Mammary epithelial cell (primary cell): ENCODE results near the gene PLXNA2.

Source experiments
- EZH2 ChIP-seq: IDR thresholded peaks from 2 replicates; pipeline ENCODE4 v1.6.1; 2012; ENCODE audit warnings: low read length, inconsistent platforms, borderline replicate concordance
- TF ChIP-seq, protein P1 (sequence below), 2 donors: IDR thresholded peaks in 1 of 2; conservative IDR thresholded peaks in 1 of 2; 2 replicates each; pipeline ENCODE4 v1.5.1; 2011 to 2012; ENCODE audit warnings: inconsistent platforms in 2 of 2, low read length in 2 of 2, mild to moderate bottlenecking in 2 of 2, control low read depth in 1 of 2, low read depth in 1 of 2; ENCODE audit not compliant: insufficient read depth in 1 of 2; ENCODE audit errors: extremely low read depth in 1 of 2

- TF ChIP-seq, protein P1, sequence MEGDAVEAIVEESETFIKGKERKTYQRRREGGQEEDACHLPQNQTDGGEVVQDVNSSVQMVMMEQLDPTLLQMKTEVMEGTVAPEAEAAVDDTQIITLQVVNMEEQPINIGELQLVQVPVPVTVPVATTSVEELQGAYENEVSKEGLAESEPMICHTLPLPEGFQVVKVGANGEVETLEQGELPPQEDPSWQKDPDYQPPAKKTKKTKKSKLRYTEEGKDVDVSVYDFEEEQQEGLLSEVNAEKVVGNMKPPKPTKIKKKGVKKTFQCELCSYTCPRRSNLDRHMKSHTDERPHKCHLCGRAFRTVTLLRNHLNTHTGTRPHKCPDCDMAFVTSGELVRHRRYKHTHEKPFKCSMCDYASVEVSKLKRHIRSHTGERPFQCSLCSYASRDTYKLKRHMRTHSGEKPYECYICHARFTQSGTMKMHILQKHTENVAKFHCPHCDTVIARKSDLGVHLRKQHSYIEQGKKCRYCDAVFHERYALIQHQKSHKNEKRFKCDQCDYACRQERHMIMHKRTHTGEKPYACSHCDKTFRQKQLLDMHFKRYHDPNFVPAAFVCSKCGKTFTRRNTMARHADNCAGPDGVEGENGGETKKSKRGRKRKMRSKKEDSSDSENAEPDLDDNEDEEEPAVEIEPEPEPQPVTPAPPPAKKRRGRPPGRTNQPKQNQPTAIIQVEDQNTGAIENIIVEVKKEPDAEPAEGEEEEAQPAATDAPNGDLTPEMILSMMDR (conservative IDR thresholded peaks at IDR 0.05 in 1 of 2, IDR thresholded peaks at IDR 0.05 in 1 of 2; ENCODE audit: extremely low read depth in 1 of 2, insufficient read depth in 1 of 2, low read depth in 1 of 2, low read length in 2 of 2): no peak
- TF ChIP-seq EZH2: no peak
Observed at GRCh38 chr1:208029381-208030287, 214.6 kb downstream of the PLXNA2 start.
